ENCODE measurements around the gene STAC. TPM values are rescaled to one million over a fixed set of nuclear protein-coding genes. Genes with fewer than 3 reads are reported as not detected.
"Not testable (repeated sequence)": the region's sequence is repeated elsewhere in the genome, so short reads cannot be mapped to it uniquely, and the experiment has no call there.

STAC gene
- total RNA-seq, 4 donors from 2014 or later = 0.45 to 5.1 (median 0.63) TPM

- Histone ChIP-seq H3K27me3 (no peaks in the 10 kb centered on the region), H3K9me3 (no peaks in the 10 kb centered on the region), H3K27ac (no peak overlapping the region), H3K36me3 (no peaks in the 10 kb centered on the region), H3K4me1 (peaks cover 12% of the 10 kb centered on the region), H3K4me3 (no peak overlapping the region)
- no peak for DNase-seq (ENCODE audit: low spot score in 2 of 2)
- TF ChIP-seq POLR2AphosphoS5 (IDR thresholded peaks at IDR 0.05) (no peak), EP300 (IDR thresholded peaks at IDR 0.05) (no peak), POLR2A (IDR thresholded peaks at IDR 0.05) (no peak)
- TF ChIP-seq, protein P1, sequence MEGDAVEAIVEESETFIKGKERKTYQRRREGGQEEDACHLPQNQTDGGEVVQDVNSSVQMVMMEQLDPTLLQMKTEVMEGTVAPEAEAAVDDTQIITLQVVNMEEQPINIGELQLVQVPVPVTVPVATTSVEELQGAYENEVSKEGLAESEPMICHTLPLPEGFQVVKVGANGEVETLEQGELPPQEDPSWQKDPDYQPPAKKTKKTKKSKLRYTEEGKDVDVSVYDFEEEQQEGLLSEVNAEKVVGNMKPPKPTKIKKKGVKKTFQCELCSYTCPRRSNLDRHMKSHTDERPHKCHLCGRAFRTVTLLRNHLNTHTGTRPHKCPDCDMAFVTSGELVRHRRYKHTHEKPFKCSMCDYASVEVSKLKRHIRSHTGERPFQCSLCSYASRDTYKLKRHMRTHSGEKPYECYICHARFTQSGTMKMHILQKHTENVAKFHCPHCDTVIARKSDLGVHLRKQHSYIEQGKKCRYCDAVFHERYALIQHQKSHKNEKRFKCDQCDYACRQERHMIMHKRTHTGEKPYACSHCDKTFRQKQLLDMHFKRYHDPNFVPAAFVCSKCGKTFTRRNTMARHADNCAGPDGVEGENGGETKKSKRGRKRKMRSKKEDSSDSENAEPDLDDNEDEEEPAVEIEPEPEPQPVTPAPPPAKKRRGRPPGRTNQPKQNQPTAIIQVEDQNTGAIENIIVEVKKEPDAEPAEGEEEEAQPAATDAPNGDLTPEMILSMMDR (IDR thresholded peaks at IDR 0.05) = no peak
- WGBS = 36% methylated on average over 2 of the region's 2 CpGs
These were observed 116.7 kb downstream of the STAC start for GRCh38 chr3:36496684-36497633.

DNA sequence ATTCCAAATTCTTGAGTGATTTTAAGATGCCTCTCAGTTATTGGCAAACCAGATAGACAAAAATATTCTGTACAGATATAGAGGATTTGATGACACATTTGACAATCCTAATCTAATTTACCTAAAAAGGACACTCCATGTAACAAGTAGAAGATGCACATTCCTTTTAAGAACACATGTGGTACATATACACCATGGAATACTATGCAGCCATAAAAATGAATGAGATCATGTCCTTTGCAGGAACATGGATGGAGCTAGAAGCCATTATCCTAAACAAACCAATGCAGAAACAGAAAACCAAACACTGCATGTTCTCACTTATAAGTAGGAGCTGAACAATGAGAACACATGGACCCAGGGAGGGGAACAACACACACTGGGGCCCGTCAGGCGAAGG is 119.7 kb downstream of the STAC start:
- not testable (repeated sequence) for H3K4me1 ChIP-seq; H3K27me3 ChIP-seq; DNase-seq (ENCODE audit: low spot score in 2 of 2); H3K9me3 ChIP-seq; H3K27ac ChIP-seq; H3K4me3 ChIP-seq; H3K36me3 ChIP-seq
- 87% methylated on average over 2 of the region's 2 CpGs for WGBS

DNA sequence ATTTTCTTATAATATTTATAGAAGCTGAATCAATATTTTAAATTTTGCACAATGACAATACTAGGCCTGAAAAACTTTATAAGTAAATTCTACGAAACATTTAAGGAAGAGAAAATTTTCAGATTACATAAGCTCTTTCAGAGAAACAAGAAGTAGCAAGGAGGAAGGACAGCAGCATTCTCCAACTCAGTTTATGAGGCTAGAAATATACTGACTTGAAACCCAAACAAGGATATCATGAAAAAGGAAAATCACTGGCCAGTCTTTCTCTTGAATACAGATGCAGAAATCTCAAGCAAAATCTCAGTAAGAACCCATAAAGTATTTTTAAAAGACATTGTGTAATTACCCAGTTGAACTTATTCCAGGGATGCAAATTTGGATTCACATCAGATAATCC is 121.3 kb downstream of the STAC start:
- Histone ChIP-seq H3K4me1 (no peaks in the 10 kb centered on the region), H3K9me3 (no peaks in the 10 kb centered on the region), H3K36me3 (no peaks in the 10 kb centered on the region), H3K27ac (no peak overlapping the region), H3K4me3 (no peak overlapping the region), H3K27me3 (no peaks in the 10 kb centered on the region)
- no peak for TF ChIP-seq EP300 (IDR thresholded peaks at IDR 0.05)
- TF ChIP-seq POLR2A (IDR thresholded peaks at IDR 0.05) = no peak
- TF ChIP-seq POLR2AphosphoS5 (IDR thresholded peaks at IDR 0.05) = no peak
- TF ChIP-seq, protein P1 (IDR thresholded peaks at IDR 0.05) = no peak
- no peak for DNase-seq (ENCODE audit: low spot score in 2 of 2)
- 93% methylated on average over 1 of the region's 1 CpG for WGBS

- Histone ChIP-seq H3K9me3 (no peaks in the 10 kb centered on the region), H3K4me1 (no peaks in the 10 kb centered on the region), H3K4me3 (no peak overlapping the region), H3K36me3 (no peaks in the 10 kb centered on the region), H3K27me3 (no peaks in the 10 kb centered on the region), H3K27ac (no peak overlapping the region)
- TF ChIP-seq, protein P1 (IDR thresholded peaks at IDR 0.05) = no peak
- no peak for TF ChIP-seq POLR2AphosphoS5 (IDR thresholded peaks at IDR 0.05)
- TF ChIP-seq POLR2A (IDR thresholded peaks at IDR 0.05) = no peak
- TF ChIP-seq EP300 (IDR thresholded peaks at IDR 0.05) = no peak
- WGBS = 71% methylated on average over 2 of the region's 2 CpGs
- no peak for DNase-seq (ENCODE audit: low spot score in 2 of 2)
These were observed 125.1 kb downstream of the STAC start for GRCh38 chr3:36505393-36505792.

DNA sequence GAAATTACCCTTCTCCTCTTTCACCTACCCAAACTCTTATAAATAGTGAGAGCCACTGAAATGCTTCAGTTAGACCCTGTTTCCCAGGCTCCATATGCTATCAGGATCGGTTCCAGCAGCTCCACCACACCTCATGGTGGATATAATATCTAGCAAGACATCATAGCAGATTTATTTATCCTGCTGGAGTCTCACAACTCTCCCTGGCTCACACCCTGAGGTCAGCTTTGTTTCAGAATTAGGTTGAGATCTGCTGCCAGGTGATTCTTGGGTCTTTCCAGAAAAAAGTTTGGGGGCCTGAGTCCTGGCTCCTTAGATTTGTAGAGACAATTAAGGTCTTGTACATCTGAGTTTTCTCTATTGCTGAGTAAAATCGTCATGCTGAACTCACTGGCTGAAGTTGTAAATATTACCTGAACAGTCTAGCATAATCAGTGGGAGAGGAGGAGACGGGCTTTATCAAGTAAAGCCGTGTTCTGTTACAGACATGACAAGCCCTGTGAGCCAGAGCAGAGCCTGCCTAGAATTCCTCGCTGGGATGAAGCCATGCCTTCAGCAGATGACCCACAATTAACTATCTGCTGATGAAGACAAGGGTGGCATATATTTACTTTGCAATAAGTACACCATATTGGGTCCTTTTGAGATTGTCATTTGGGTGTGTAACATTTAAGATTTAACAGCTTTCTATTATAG is 131.6 kb downstream of the STAC start:
- Histone ChIP-seq H3K27me3 (no peaks in the 10 kb centered on the region), H3K4me3 (no peak overlapping the region), H3K4me1 (no peaks in the 10 kb centered on the region), H3K9me3 (no peaks in the 10 kb centered on the region), H3K36me3 (no peaks in the 10 kb centered on the region), H3K27ac (no peak overlapping the region)
- DNase-seq (ENCODE audit: low spot score in 2 of 2) = no peak
- TF ChIP-seq, protein P1 (IDR thresholded peaks at IDR 0.05) = no peak
- no peak for TF ChIP-seq EP300 (IDR thresholded peaks at IDR 0.05)
- no peak for TF ChIP-seq POLR2A (IDR thresholded peaks at IDR 0.05)
- no peak for TF ChIP-seq POLR2AphosphoS5 (IDR thresholded peaks at IDR 0.05)
- 46% methylated on average over 5 of the region's 5 CpGs for WGBS

Measured in suprapubic skin (tissue), 4 donors.